GM10847 (cell line): ENCODE measurements around the gene ZNF157.

Source experiments
- POLR2A ChIP-seq: IDR thresholded peaks from 2 replicates; pipeline ENCODE4 v1.6.1; 2011; ENCODE audit not compliant: insufficient read length; ENCODE audit errors: extremely low read depth

The ZNF157 gene

GRCh38 chrX:47420962-47421361 lies 50.6 kb downstream of the ZNF157 start:
- TF ChIP-seq POLR2A = no peak

- TF ChIP-seq POLR2A = no peak
These were observed 52.1 kb downstream of the ZNF157 start for GRCh38 chrX:47422444-47422843.

DNA sequence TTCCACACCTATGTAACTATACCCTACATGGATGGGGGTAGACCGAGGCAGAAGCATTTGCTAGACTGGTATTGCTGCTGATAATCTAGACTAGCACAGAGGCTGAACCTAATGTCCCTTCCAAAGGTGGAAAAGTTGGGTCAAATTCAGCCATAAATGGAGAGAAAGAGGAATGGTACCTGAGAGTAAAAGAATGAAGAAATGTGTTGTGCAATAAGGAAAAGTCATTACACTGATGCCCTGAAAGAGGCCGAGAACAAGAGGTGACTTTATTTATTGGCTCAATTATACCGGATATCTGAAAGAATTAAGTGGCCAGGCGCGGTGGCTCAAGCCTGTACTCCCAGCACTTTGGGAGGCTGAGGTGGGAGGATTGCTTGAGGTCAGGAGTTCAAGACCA lies 60.5 kb downstream of the ZNF157 start:
- TF ChIP-seq POLR2A = no peak

GRCh38 chrX:47446431-47446830 lies 76.1 kb downstream of the ZNF157 start:
- no peak for TF ChIP-seq POLR2A

DNA sequence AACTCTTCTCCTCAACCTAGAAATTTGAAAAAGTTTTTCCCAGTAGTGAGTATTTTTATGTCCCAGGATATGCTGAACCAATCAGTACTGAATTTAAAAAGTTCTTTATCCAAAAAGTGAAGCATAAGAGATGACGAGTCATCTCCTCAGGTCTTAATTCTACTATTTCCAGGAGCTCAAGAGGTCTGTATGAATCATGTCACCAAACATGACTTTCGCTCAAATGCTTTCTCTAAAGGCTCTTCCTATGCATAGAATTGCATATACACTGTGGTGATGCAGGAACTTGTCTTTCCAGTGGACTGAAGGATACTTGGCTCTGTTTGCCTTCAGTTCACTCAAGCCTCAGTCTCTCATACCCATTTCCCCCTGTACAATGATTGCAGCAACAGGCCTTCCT lies 76.6 kb downstream of the ZNF157 start:
- TF ChIP-seq POLR2A = no peak

DNA sequence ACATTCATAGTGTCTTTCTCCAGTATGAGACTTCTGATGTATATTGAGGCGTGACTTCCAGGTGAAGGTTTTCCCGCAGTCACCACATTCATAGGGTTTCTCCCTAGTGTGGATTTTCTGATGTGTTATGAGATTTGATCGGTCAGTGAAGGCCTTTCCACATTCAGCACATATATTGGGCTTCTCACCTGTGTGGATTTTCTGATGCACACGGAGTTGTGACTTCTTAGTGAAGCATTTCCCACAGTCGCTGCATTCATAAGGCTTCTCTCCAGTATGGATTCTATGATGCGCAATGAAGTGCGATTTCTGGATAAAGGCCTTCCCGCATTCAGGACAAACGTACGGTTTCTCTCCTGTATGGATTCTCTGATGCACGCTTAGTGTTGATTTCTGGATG lies 77.2 kb downstream of the ZNF157 start:
- no peak for TF ChIP-seq POLR2A

GRCh38 chrX:47448165-47448806 lies 77.9 kb downstream of the ZNF157 start:
- no peak for TF ChIP-seq POLR2A

DNA sequence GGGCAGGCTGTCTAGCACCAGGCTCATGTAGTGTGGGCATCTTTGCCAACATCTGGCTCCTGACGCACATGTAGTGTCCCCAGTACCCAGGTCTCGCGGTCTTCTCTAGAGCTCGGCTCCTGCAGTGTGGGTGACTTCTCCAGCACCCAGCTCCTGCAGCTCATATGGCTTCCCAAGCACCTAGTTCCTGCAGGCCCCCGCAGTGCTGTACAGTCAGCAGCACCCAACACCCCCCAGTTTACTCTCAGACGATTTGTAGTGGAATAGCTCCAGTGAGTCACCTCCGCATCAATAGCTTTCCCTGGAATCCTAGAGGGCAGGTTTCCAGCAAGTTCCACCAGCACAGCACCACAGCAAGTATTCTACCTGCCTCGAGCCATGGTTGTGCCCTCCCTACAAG lies 81.7 kb downstream of the ZNF157 start:
- TF ChIP-seq POLR2A = no peak

GRCh38 chrX:47456080-47456479 lies 85.7 kb downstream of the ZNF157 start:
- TF ChIP-seq POLR2A = no peak

- no peak for TF ChIP-seq POLR2A
These were observed 88.2 kb downstream of the ZNF157 start for GRCh38 chrX:47458528-47458927.

DNA sequence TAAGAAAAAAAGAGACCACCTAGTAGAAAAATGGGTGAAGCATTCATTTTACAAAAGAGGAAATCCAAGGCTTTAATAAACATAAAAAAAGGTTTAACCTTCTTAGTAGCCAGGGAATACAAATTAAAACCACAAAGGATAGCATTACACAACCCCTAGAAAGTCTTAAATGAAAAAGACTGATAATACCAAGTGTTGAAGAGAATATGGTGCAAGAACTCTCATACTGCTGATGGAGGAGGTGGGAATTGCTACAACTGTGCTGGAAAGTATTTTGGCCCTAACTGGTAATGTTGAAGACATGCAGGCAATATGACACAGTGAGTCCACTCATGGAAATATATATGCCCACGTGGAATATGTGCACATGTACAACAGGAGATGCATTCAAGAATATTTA lies 90.2 kb downstream of the ZNF157 start:
- TF ChIP-seq POLR2A = no peak
